ENCODE measurements around the gene PIH1D1.

The PIH1D1 gene

DNA sequence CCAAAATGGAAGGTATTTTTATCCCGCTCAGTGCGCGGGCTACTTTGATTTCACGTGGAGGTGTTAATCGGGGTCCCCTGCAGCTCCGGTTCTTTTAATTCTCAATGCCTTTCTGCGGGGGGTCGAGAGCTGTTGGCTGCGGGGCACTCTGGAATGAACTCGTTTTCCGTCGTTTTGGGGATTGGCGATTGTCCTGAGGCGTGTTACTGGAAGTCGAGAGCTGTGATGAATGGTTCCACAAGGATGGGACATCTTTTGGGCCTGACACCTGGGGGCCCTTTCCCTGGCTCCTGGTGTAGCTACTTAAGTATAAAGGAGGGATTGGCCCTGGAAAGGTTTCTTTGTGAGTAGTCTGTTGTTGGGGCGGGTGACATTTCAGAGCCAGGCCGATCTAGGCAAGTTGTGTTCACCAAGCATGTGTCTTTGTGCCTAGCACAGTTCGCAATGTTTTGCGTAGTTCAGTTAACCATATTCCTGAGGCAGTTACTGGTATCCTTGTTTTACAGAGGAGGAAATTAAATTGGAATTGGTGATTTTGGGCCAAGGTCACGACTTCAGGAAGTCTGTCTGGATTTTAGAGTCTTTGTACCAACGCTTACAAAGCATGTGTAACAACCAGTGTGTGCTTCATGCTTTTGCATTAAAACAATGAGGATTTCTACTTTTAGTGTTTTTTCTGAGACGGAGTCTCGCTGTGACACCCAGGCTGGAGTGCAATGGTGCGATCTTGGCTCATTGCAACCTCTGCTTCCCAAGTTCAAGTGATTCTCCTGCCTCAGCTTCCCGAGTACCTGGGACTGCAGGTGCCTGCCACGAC lies 36.6 kb upstream of the PIH1D1 start:
- Histone ChIP-seq H3F3A (ENCODE audit: control insufficient read depth, insufficient read depth) (peaks cover 58% of the 10 kb centered on the region), H3K9me2 (replicated peaks; ENCODE audit: control insufficient read depth, low read length) (no peaks in the 10 kb centered on the region), H4K20me1 (ENCODE audit: control insufficient read depth, insufficient read depth, low read depth, low read length) (peaks cover 27% of the 10 kb centered on the region), H3K27me3 (ENCODE audit: control insufficient read depth, low read length) (no peaks in the 10 kb centered on the region), H3K4me3 (ENCODE audit: low read length) (peak overlapping the region; percentile 98), H3K27ac (ENCODE audit: low read depth, low read length) (peak overlapping the region; percentile 95), H3K4me2 (ENCODE audit: low read length) (peak overlapping the region; percentile 98), H3K4me1 (ENCODE audit: control insufficient read depth, low read length) (peaks cover 50% of the 10 kb centered on the region), H3K36me3 (ENCODE audit: control insufficient read depth, low read length) (peaks cover 59% of the 10 kb centered on the region), H3K9me3 (ENCODE audit: control insufficient read depth, insufficient read depth, low read length) (no peaks in the 10 kb centered on the region), H3K79me2 (ENCODE audit: control insufficient read depth, low read length) (peaks cover 37% of the 10 kb centered on the region)
- TF ChIP-seq, protein P1, sequence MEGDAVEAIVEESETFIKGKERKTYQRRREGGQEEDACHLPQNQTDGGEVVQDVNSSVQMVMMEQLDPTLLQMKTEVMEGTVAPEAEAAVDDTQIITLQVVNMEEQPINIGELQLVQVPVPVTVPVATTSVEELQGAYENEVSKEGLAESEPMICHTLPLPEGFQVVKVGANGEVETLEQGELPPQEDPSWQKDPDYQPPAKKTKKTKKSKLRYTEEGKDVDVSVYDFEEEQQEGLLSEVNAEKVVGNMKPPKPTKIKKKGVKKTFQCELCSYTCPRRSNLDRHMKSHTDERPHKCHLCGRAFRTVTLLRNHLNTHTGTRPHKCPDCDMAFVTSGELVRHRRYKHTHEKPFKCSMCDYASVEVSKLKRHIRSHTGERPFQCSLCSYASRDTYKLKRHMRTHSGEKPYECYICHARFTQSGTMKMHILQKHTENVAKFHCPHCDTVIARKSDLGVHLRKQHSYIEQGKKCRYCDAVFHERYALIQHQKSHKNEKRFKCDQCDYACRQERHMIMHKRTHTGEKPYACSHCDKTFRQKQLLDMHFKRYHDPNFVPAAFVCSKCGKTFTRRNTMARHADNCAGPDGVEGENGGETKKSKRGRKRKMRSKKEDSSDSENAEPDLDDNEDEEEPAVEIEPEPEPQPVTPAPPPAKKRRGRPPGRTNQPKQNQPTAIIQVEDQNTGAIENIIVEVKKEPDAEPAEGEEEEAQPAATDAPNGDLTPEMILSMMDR (IDR thresholded peaks at IDR 0.05; ENCODE audit: low read depth, low read length, poor library complexity, severe bottlenecking): no peak
- TF ChIP-seq EZH2phosphoT487 (IDR thresholded peaks at IDR 0.05; ENCODE audit: borderline replicate concordance, low read length): no peak

GRCh38 chr19:49487277-49488045 lies 35.8 kb upstream of the PIH1D1 start, which contains the start of gene RPL13A:
TSS of gene RPL13A (plus strand) at chr19:49487608. CDS start at chr19:49487630, 22 bp downstream.
- H4K20me1 ChIP-seq (ENCODE audit: control insufficient read depth, insufficient read depth, low read depth, low read length): peaks cover 27% of the 10 kb centered on the region
- peak within 1 kb of the TSS; percentile 95 for H3K27ac ChIP-seq (ENCODE audit: low read depth, low read length)
- H3K36me3 ChIP-seq (ENCODE audit: control insufficient read depth, low read length): peaks cover 51% of the 10 kb centered on the region
- no peak for TF ChIP-seq EZH2phosphoT487 (IDR thresholded peaks at IDR 0.05; ENCODE audit: borderline replicate concordance, low read length)
- TF ChIP-seq, protein P1 (IDR thresholded peaks at IDR 0.05; ENCODE audit: low read depth, low read length, poor library complexity, severe bottlenecking): no peak
- H3F3A ChIP-seq (ENCODE audit: control insufficient read depth, insufficient read depth): peaks cover 50% of the 10 kb centered on the region
- peaks cover 42% of the 10 kb centered on the region for H3K4me1 ChIP-seq (ENCODE audit: control insufficient read depth, low read length)
- no peaks in the 10 kb centered on the region for H3K27me3 ChIP-seq (ENCODE audit: control insufficient read depth, low read length)
- peak within 1 kb of the TSS; percentile 98 for H3K4me2 ChIP-seq (ENCODE audit: low read length)
- H3K9me3 ChIP-seq (ENCODE audit: control insufficient read depth, insufficient read depth, low read length): no peaks in the 10 kb centered on the region
- peak within 1 kb of the TSS; percentile 98 for H3K4me3 ChIP-seq (ENCODE audit: low read length)
- peaks cover 37% of the 10 kb centered on the region for H3K79me2 ChIP-seq (ENCODE audit: control insufficient read depth, low read length)
- no peaks in the 10 kb centered on the region for H3K9me2 ChIP-seq (replicated peaks; ENCODE audit: control insufficient read depth, low read length)

DNA sequence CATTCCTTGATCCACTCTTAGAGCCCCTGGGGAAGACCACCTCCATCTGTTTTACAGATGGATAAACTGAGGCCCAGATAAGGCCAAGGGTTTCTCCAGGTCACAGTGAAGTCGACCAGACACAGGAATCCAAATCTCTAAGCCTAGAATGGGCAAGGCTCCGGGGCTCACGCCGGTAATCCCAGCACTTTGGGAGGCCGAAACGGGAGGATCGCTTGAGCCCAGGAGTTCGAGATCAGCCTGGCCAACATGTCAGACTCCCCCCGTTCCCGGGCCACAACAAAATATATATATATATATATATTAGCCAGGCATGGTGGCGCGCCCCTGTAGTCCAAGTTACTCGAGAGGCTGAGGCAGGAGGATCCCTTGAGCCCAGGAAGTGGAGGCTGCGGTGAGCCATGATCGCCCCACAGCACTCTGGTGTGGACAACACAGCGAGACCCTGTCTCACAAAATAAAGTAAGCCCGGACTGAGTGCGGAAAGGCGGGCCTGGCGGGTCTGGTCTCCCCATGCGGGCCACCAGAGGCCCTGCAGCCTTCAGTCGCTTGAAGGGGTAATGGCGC lies 35.2 kb upstream of the PIH1D1 start:
- H3K4me3 ChIP-seq (ENCODE audit: low read length): peak overlapping the region; percentile 60
- peak overlapping the region; percentile 60 for H3K4me2 ChIP-seq (ENCODE audit: low read length)
- peaks cover 44% of the 10 kb centered on the region for H3K36me3 ChIP-seq (ENCODE audit: control insufficient read depth, low read length)
- peaks cover 27% of the 10 kb centered on the region for H4K20me1 ChIP-seq (ENCODE audit: control insufficient read depth, insufficient read depth, low read depth, low read length)
- H3K27ac ChIP-seq (ENCODE audit: low read depth, low read length): no peak overlapping the region
- H3K79me2 ChIP-seq (ENCODE audit: control insufficient read depth, low read length): peaks cover 37% of the 10 kb centered on the region
- peaks cover 43% of the 10 kb centered on the region for H3F3A ChIP-seq (ENCODE audit: control insufficient read depth, insufficient read depth)
- no peak for TF ChIP-seq EZH2phosphoT487 (IDR thresholded peaks at IDR 0.05; ENCODE audit: borderline replicate concordance, low read length)
- TF ChIP-seq, protein P1 (IDR thresholded peaks at IDR 0.05; ENCODE audit: low read depth, low read length, poor library complexity, severe bottlenecking): no peak
- H3K27me3 ChIP-seq (ENCODE audit: control insufficient read depth, low read length): no peaks in the 10 kb centered on the region
- no peaks in the 10 kb centered on the region for H3K9me2 ChIP-seq (replicated peaks; ENCODE audit: control insufficient read depth, low read length)
- H3K9me3 ChIP-seq (ENCODE audit: control insufficient read depth, insufficient read depth, low read length): no peaks in the 10 kb centered on the region
- H3K4me1 ChIP-seq (ENCODE audit: control insufficient read depth, low read length): peaks cover 36% of the 10 kb centered on the region
